ENCODE results near the gene REL. TPM values are rescaled to one million over a fixed set of nuclear protein-coding genes. Genes with fewer than 3 reads are reported as not detected.

The REL gene
- polyA plus RNA-seq, 1 of the 3 experiments (the other 2 are of a cell fraction) = 0.59 TPM

- Histone ChIP-seq H3K79me2 (ENCODE audit: insufficient read depth) (peaks cover 19% of the 10 kb centered on the region), H3K27me3 (ENCODE audit: insufficient read depth) (no peaks in the 10 kb centered on the region), H3K9me3 (no peaks in the 10 kb centered on the region), H3K9ac (no peak overlapping the region), H3K4me2 (no peak overlapping the region), H3K36me3 (replicated peaks in 1 of 2; ENCODE audit: control insufficient read depth in 1 of 2, insufficient read depth in 2 of 2, low read length in 1 of 2) (peaks cover 8 to 19% of the 10 kb centered on the region in 2 experiments), H3K9me2 (no peaks in the 10 kb centered on the region), H3F3A (replicated peaks; ENCODE audit: insufficient read depth) (peaks cover 3% of the 10 kb centered on the region), H4K20me1 (ENCODE audit: insufficient read depth) (0 out of 2 replicates have a peak, but pooled peaks cover 4% of the 10 kb centered on the region), H2AFZ (ENCODE audit: low read depth) (no peak overlapping the region), H3K27ac (ENCODE audit: low read depth in 2 of 2, low read length in 1 of 2) (no peak overlapping the region), H3K4me3 (ENCODE audit: low read depth in 2 of 2, low read length in 1 of 2) (no peak overlapping the region), H3K4me1 (ENCODE audit: control insufficient read depth in 1 of 2, insufficient read depth in 2 of 2, low read depth in 1 of 2, low read length in 1 of 2) (peaks cover 0 to 12% of the 10 kb centered on the region in 2 experiments; a peak in 2 of 4 replicates)
- DNase-seq = no peak
- CTCF ChIA-PET = no interaction called here
- TF ChIP-seq ELF1 (IDR thresholded peaks at IDR 0.05) (no peak), MAX (IDR thresholded peaks at IDR 0.05; ENCODE audit: low read depth) (no peak), NRF1 (IDR thresholded peaks at IDR 0.05; ENCODE audit: low read depth, low read length) (no peak), GATA2 (CRISPR knock-in tag; IDR thresholded peaks at IDR 0.05) (no peak), MXI1 (IDR thresholded peaks at IDR 0.05; ENCODE audit: low read depth, low read length) (no peak)
- POLR2A ChIA-PET = no interaction called here
- WGBS (ENCODE audit: low lambda C conversion rate) = 100% methylated on average over 1 of the region's 1 CpG
Measured at GRCh38 chr2:60890393-60890707, 9.0 kb downstream of the REL start.

- H3K9ac ChIP-seq = no peak overlapping the region
- TF ChIP-seq ELF1 (IDR thresholded peaks at IDR 0.05) (no peak), EZH2phosphoT487 (IDR thresholded peaks at IDR 0.05; ENCODE audit: borderline replicate concordance, low read depth) (no peak), ZBTB33 (IDR thresholded peaks at IDR 0.05; ENCODE audit: borderline replicate concordance, low read depth) (no peak), CTCF (IDR thresholded peaks at IDR 0.05) (no peak), YY1 (IDR thresholded peaks at IDR 0.05; ENCODE audit: low read depth) (no peak), RCOR1 (IDR thresholded peaks at IDR 0.05; ENCODE audit: low read length) (no peak), PBX3 (IDR thresholded peaks at IDR 0.05) (no peak), RAD21 (IDR thresholded peaks at IDR 0.05; ENCODE audit: low read length) (no peak), TCF12 (IDR thresholded peaks at IDR 0.05) (no peak), GATA2 (CRISPR knock-in tag; IDR thresholded peaks at IDR 0.05) (no peak), SIN3A (IDR thresholded peaks at IDR 0.05; ENCODE audit: borderline replicate concordance, low read depth, low read length) (no peak)
- H3K4me1 ChIP-seq (ENCODE audit: control insufficient read depth in 1 of 2, insufficient read depth in 2 of 2, low read depth in 1 of 2, low read length in 1 of 2) = peaks cover 0 to 9% of the 10 kb centered on the region in 2 experiments; a peak in 2 of 4 replicates
- no peaks in the 10 kb centered on the region for H3K9me2 ChIP-seq
- no peak overlapping the region for H3K27ac ChIP-seq (ENCODE audit: low read depth in 2 of 2, low read length in 1 of 2)
- ChIA-PET POLR2A (no interaction called here), CTCF (no interaction called here)
- WGBS (ENCODE audit: low lambda C conversion rate) = 92% methylated on average over 3 of the region's 3 CpGs
- H4K20me1 ChIP-seq (ENCODE audit: insufficient read depth) = 0 out of 2 replicates have a peak, but pooled peaks cover under 1% of the 10 kb centered on the region
- no peaks in the 10 kb centered on the region for H3K27me3 ChIP-seq (ENCODE audit: insufficient read depth)
- peaks cover 8 to 27% of the 10 kb centered on the region in 2 experiments for H3K36me3 ChIP-seq (replicated peaks in 1 of 2; ENCODE audit: control insufficient read depth in 1 of 2, insufficient read depth in 2 of 2, low read length in 1 of 2)
- no peak overlapping the region for H2AFZ ChIP-seq (ENCODE audit: low read depth)
- no peak overlapping the region for H3K4me3 ChIP-seq (ENCODE audit: low read depth in 2 of 2, low read length in 1 of 2)
- H3K79me2 ChIP-seq (ENCODE audit: insufficient read depth) = peaks cover 11% of the 10 kb centered on the region
- peaks cover 3% of the 10 kb centered on the region for H3F3A ChIP-seq (replicated peaks; ENCODE audit: insufficient read depth)
- no peak overlapping the region for H3K4me2 ChIP-seq
- no peak for DNase-seq
- H3K9me3 ChIP-seq = no peaks in the 10 kb centered on the region
Measured at GRCh38 chr2:60891180-60891579, 9.8 kb downstream of the REL start.

Data from SK-N-SH (cell line).